PC-9 (cell line): ENCODE measurements around the gene TYROBP.

Experiments
- EZH2 ChIP-seq: fragments of 200-600 bp; sonication (generic); IDR thresholded peaks from 2 replicates; pipeline ENCODE4 v1.8.0; 2017; ENCODE audit warnings: antibody characterized with exemption, low read depth
- TF ChIP-seq, protein P1 (sequence below): fragments of 200-600 bp; sonication (generic); conservative IDR thresholded peaks from 2 replicates; pipeline ENCODE4 v1.6.1; 2017; ENCODE audit warnings: mixed run types, antibody characterized with exemption, mild to moderate bottlenecking, moderate library complexity

DNA sequence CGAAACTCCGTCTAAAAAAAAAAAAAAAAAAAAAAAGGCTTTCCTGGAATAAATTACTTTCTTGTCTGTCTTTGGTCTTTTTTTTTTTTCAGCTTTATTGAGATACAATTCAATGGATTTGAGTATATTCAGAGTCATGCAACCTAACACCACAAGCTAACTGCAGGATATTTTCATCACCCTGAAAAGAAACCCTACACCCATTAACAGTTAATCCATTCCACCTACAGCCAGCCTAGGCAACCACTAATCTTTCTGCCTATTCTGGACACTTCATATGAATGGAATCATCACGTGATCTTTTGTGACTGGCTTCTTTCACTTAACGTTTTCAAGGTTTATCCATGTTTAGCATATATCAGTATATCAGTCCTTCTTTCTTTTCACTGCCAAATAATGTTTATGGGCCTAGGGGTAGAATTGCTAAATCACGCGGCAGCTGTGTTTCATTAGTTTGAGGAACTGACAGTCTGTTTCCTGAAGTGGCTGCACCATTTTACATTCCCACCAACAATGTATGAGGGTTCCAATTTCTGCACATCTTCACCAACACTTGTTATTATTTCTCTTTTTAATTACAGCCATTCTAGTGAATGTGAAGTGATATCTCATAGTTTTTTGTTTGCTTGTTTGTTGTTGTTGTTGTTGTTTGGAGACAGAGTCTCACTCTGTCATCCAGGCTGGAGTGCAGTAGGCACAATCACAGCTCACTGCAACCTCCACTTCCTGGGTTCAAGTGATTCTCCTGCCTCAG is 48.0 kb upstream of the TYROBP start:
- TF ChIP-seq, protein P1, sequence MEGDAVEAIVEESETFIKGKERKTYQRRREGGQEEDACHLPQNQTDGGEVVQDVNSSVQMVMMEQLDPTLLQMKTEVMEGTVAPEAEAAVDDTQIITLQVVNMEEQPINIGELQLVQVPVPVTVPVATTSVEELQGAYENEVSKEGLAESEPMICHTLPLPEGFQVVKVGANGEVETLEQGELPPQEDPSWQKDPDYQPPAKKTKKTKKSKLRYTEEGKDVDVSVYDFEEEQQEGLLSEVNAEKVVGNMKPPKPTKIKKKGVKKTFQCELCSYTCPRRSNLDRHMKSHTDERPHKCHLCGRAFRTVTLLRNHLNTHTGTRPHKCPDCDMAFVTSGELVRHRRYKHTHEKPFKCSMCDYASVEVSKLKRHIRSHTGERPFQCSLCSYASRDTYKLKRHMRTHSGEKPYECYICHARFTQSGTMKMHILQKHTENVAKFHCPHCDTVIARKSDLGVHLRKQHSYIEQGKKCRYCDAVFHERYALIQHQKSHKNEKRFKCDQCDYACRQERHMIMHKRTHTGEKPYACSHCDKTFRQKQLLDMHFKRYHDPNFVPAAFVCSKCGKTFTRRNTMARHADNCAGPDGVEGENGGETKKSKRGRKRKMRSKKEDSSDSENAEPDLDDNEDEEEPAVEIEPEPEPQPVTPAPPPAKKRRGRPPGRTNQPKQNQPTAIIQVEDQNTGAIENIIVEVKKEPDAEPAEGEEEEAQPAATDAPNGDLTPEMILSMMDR, result no peak
- TF ChIP-seq EZH2, result no peak
